ENCODE measurements around the gene FBXL22.

DNA sequence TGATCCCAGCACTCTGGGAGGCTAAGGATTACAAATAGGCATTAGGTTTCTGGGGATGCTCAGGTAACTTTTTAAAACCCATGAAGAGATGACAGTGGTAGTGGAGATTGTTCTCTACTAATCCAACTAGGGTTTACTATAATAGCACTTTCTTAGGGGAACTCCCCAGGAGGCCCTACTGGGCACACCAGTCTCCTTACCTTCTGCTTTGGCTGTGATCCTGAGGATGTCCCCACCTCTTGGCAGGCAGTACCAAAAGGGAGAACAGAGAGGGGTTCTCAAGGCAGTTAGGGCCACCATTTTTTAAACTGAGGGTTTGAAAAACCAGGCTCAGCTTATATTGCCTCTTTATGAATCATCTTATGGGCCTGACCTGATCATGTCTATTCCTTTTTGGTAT lies 15.0 kb upstream of the FBXL22 start:
- TF ChIP-seq CTCF (IDR thresholded peaks at IDR 0.05): no peak
- no peak for TF ChIP-seq EP300 (IDR thresholded peaks at IDR 0.05; ENCODE audit: low read depth)
- no peak for TF ChIP-seq POLR2A (IDR thresholded peaks at IDR 0.05)
- no peak for TF ChIP-seq POLR2AphosphoS5 (IDR thresholded peaks at IDR 0.05)

Data from transverse colon (tissue), 4 donors.